HFFc6 (cell line): ENCODE measurements around the gene ICOS. TPM values are rescaled to one million over a fixed set of nuclear protein-coding genes. Genes with fewer than 3 reads are reported as not detected.

ENCODE experiments used
- DNase-seq: peaks from one replicate; pipeline ENCODE4 v3.0.0-alpha.2; 2018
- H3K27ac Mint-ChIP-seq: 2 replicates; pipeline ENCODE4 v1.8.0; 2020; ENCODE audit warnings: mild to moderate bottlenecking, mixed read lengths
- H3K27me3 Mint-ChIP-seq: 2 replicates; pipeline ENCODE4 v1.8.0; 2021; ENCODE audit warnings: mild to moderate bottlenecking, moderate library complexity, mixed read lengths; ENCODE audit not compliant: insufficient read depth
- H3K36me3 Mint-ChIP-seq: 2 replicates; pipeline ENCODE4 v1.8.0; 2021; ENCODE audit warnings: low read depth, mixed read lengths
- H3K4me1 Mint-ChIP-seq: 2 replicates; pipeline ENCODE4 v1.8.0; 2020; ENCODE audit warnings: low read depth, mixed read lengths
- H3K4me3 Mint-ChIP-seq: 2 replicates; pipeline ENCODE4 v1.8.0; 2020; ENCODE audit warnings: mild to moderate bottlenecking, moderate library complexity, mixed read lengths
- H3K9me3 Mint-ChIP-seq: 2 replicates; pipeline ENCODE4 v1.8.0; 2020; ENCODE audit warnings: mild to moderate bottlenecking, mixed read lengths
- total RNA-seq, 6 experiments: library from RNA; stranded (reverse); fragmentation: NEBNext Ultra II Directional; extraction: Animal tissue kit (Norgen Biotek cat#: 25700); gene quantifications; 2 replicates in 1 of 6; 3 replicates in 5 of 6; pipeline ENCODE4 v1.2.3, GENCODE V29; 2021
- TF ChIP-seq, protein P1 (sequence below): fragments of 200-600 bp; sonication (generic); IDR thresholded peaks from 2 replicates; pipeline ENCODE4 v1.5.0; 2021; ENCODE audit warnings: antibody characterized with exemption, mild to moderate bottlenecking

ICOS gene
- total RNA-seq, 6 experiments from 2014 or later = not detected

DNA sequence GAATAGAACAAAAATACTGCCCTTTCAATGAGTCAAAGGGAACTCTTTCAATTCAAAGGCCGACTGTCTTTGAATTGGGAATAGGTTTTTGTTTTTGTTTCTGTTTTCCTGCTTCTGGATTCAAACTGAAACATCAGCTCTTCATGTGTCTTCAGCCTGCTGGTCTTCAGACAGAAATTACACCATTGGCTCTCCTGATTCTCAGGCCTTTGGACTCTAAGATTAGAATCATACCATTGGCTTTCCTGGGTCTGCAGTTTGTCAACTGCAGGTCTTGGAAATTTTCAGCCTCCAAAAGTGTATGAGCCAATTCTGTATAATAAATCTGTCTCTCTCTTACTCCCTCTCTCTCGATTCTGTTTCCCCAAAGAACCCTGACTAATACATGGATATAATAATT lies 37.9 kb upstream of the ICOS start:
- Mint-ChIP-seq H3K9me3 (peaks cover 17% of the 10 kb centered on the region), H3K4me1 (no peaks in the 10 kb centered on the region), H3K27ac (no peak overlapping the region), H3K36me3 (peaks cover 6% of the 10 kb centered on the region; the same call in 1 of the 2 replicates), H3K4me3 (no peak overlapping the region), H3K27me3 (peaks cover 18% of the 10 kb centered on the region)
- DNase-seq = no peak
- TF ChIP-seq, protein P1, sequence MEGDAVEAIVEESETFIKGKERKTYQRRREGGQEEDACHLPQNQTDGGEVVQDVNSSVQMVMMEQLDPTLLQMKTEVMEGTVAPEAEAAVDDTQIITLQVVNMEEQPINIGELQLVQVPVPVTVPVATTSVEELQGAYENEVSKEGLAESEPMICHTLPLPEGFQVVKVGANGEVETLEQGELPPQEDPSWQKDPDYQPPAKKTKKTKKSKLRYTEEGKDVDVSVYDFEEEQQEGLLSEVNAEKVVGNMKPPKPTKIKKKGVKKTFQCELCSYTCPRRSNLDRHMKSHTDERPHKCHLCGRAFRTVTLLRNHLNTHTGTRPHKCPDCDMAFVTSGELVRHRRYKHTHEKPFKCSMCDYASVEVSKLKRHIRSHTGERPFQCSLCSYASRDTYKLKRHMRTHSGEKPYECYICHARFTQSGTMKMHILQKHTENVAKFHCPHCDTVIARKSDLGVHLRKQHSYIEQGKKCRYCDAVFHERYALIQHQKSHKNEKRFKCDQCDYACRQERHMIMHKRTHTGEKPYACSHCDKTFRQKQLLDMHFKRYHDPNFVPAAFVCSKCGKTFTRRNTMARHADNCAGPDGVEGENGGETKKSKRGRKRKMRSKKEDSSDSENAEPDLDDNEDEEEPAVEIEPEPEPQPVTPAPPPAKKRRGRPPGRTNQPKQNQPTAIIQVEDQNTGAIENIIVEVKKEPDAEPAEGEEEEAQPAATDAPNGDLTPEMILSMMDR = no peak

DNA sequence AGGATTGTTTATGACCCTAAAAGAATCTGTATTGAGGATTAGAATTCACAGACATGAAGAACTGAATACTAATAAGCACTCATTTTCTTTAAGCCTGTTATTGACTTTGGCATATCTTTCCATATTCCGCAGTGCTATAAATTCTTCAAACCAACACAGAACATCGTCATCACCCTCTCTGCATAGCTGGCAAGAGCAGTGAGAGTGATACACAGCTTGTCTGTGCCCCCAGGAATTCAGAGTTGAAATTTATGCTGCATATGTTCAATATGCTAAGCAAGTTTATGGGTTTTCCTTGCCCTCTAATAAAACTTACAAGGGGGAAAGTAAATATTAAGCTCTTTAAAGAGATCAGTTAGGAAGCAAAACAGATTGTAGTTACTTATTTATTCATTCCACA lies 36.3 kb upstream of the ICOS start:
- Mint-ChIP-seq H3K36me3 (peaks cover 6% of the 10 kb centered on the region; the same call in 1 of the 2 replicates), H3K27ac (no peak overlapping the region)

DNA sequence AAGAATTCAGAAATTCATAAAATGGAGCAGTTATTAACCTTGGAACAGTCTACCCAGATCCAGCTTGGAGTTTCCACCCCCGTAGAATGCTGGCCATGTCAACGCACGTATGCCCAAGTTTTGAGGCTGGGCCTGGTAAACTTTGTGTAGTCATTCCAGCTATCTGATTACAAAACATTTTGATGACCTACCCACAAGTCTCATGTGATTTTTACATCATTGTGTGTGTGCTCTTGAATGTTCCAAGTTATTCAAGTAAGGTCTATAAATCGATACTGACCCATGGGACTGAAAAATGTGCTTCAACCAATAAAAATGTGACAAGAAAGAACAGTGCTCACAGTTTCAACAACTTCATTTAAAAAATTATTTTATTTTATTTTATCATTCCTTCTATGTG lies 32.5 kb upstream of the ICOS start:
- Mint-ChIP-seq H3K9me3 (peaks cover 17% of the 10 kb centered on the region), H3K27me3 (peaks cover 3% of the 10 kb centered on the region; the same call in 1 of the 2 replicates), H3K4me1 (peaks cover 3% of the 10 kb centered on the region), H3K27ac (no peak overlapping the region), H3K4me3 (no peak overlapping the region), H3K36me3 (peaks cover 6% of the 10 kb centered on the region; the same call in 1 of the 2 replicates)
- DNase-seq = no peak
- TF ChIP-seq, protein P1 = no peak

More for the DNA sequence above, 36.3 kb upstream of the ICOS start:
- no peak overlapping the region for H3K4me3 Mint-ChIP-seq
- no peak for DNase-seq
- peaks cover 17% of the 10 kb centered on the region for H3K9me3 Mint-ChIP-seq
- TF ChIP-seq, protein P1 = no peak
- H3K27me3 Mint-ChIP-seq = peaks cover 15% of the 10 kb centered on the region
- no peaks in the 10 kb centered on the region for H3K4me1 Mint-ChIP-seq

DNA sequence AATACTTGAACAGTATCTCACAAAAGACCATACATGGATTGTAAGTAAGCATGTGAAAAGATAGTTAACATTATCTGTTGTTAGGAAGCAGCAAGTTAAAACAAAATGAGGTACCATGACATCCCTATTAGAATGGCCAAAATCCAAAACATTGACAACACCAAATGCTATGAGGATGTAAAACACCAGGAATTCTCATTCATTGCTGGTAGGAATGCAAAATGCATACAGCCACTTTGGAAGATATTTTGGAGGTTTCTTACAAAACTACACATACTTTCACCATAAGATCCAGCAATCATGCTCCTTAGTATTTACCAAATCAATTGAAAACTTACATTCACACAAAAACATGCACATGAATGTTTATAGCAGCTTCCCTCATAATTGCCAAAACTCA lies 30.9 kb upstream of the ICOS start:
- no peak overlapping the region for H3K27ac Mint-ChIP-seq
- peaks cover 15% of the 10 kb centered on the region for H3K9me3 Mint-ChIP-seq
- peak; percentile 38 for DNase-seq
- peaks cover 2% of the 10 kb centered on the region; the same call in 1 of the 2 replicates for H3K27me3 Mint-ChIP-seq
- no peak overlapping the region for H3K4me3 Mint-ChIP-seq
- peaks cover 10% of the 10 kb centered on the region for H3K4me1 Mint-ChIP-seq
- H3K36me3 Mint-ChIP-seq = peaks cover 6% of the 10 kb centered on the region; the same call in 1 of the 2 replicates
- TF ChIP-seq, protein P1 = no peak

DNA sequence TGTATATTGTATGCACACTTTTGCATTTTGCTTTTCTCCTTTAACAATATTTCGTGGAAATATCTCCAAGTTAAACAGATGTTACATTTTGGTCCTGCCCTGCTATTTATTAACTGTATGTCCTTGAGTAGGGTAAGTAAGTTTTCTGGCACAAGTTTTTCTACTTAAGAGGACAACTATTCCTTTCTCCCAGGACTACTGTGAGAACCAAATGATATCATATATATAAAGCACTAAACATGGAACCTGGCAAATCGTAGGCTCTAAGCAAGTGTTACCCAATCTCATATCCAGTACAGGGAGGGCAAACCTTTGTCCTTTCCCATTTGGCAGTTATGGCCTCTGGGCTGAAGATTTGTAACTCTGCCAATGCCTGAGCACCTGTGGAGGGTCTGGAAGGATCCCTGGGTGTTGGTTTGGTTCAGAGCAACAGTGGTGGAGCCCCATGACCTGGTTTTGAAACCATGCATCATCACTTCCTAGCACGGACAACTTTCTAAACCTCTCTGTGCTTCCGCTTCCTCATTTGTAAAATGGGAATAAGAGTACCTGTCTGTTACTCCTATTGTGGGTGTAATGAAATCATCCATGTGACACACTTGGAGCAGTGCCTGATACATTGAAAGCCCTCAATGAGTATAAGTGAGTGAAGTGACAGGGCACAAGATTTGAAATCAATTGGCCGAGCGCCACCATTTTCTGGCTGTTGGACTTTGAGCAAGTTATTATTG lies 28.3 kb upstream of the ICOS start:
- H3K4me3 Mint-ChIP-seq = no peak overlapping the region
- no peaks in the 10 kb centered on the region for H3K9me3 Mint-ChIP-seq
- peaks cover 10% of the 10 kb centered on the region for H3K4me1 Mint-ChIP-seq
- no peak for DNase-seq
- no peak overlapping the region for H3K27ac Mint-ChIP-seq
- TF ChIP-seq, protein P1 = no peak
- H3K27me3 Mint-ChIP-seq = peaks cover 2% of the 10 kb centered on the region
- no peaks in the 10 kb centered on the region for H3K36me3 Mint-ChIP-seq
